Epithelial cell of esophagus (primary cell): ENCODE measurements around the gene BLVRB.

Experiments used
- DNase-seq: peaks from one replicate; pipeline ENCODE4 v3.0.0; 2010; ENCODE audit warnings: low read depth
- H3K4me3 ChIP-seq: 2 replicates; pipeline ENCODE4 v1.5.1; 2011; ENCODE audit warnings: mild to moderate bottlenecking, low read length, control low read depth
- CTCF ChIP-seq: IDR thresholded peaks from 2 replicates; pipeline ENCODE4 v1.5.1; 2011; ENCODE audit warnings: low read depth, mild to moderate bottlenecking, low read length, control low read depth, inconsistent platforms; ENCODE audit not compliant: insufficient read depth; ENCODE audit errors: missing control alignments

The BLVRB gene

DNA sequence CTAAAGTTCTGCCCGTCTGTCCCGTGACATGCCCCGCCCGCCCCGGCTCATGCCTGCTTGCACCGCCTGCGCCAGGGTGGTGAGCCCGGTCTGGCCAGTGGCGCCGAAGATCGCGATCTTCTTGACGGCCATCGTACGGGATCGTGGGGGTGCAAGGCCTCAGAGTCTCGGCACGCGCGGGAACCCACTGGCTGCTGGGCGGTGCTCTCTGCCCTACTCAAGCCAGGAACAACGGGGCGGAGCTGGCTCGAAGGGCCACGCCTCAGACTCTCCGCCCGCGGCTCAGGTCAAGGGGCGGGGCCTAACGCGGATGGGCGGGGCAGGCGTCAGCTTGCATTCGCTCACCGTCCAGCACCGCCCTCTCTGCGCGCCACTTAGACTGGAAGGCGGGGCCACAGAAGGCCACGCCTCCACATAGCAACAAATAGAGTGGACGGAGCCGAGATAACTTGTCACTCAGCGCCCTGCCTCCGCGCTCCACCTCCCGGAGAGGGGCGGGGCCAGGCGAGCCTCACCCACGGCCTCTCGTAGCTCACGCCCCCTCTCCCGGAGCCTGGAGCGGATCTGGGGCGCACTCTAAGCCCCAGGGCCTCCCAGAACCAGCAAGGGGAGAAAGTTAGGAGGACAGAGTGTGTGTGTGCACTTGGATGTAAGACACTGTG, at the start of gene BLVRB:
Gene BLVRB (minus strand): TSS at position 189 of the 662 bp plus-strand sequence. CDS start 57 bp downstream, at position 132.
- peak; percentile 99 for DNase-seq
- TF ChIP-seq CTCF, result no peak

DNA sequence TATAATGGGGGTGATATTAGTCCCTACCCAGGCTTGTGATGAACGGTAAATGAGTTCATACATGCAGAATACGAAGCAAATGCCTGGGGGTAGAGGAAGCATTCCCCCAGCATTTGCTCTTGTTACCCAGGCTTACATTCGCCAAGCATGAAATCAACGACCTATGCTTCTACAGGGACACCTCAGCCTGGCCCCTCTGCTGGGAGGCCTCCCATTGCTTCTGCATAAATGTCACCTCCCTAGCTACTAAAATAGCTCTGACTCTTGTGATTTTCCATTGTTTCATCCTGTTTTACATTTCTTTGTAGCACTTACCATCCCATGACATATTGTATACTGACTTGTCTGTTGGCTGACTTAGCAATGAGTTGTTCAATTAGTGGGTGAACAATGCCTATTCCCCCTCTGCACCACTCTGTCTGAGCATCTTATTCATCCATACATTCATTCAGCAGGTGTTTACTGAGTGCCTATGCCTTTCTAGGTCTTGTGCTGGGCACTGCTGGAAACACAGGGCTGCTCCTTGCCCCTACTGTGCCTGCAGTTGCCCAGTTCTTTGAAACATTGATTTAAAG, 48.3 kb upstream of the BLVRB start:
- DNase-seq, result no peak
- H3K4me3 ChIP-seq, result no peak overlapping the region
- no peak for TF ChIP-seq CTCF

More for the DNA sequence above, at the start of gene BLVRB:
- peak within 1 kb of the TSS; percentile 83 for H3K4me3 ChIP-seq

DNA sequence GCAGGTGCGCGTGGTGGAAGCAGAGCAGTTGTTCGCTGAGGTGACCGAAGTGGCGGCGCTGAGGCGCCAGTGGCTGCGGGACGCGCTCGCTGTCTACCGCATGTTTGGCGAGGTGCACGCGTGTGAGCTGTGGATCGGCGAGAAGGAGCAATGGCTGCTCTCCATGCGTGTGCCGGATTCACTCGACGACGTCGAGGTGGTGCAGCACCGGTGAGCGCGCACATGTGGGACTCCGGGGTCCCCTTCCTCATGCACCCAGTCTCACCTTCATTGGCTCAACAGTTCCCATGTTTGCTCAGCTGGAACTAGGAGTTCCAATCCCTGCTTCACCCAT, 47.8 kb upstream of the BLVRB start:
- no peak for DNase-seq
- no peak for TF ChIP-seq CTCF
- H3K4me3 ChIP-seq, result no peak overlapping the region

- TF ChIP-seq CTCF, result no peak
- no peak overlapping the region for H3K4me3 ChIP-seq
- DNase-seq, result peak; percentile 27
Measured at GRCh38 chr19:40512473-40513344, 47.2 kb upstream of the BLVRB start.

GRCh38 chr19:40512110-40512472, 46.5 kb upstream of the BLVRB start:
- no peak for DNase-seq
- no peak for TF ChIP-seq CTCF
- no peak overlapping the region for H3K4me3 ChIP-seq

- no peak overlapping the region for H3K4me3 ChIP-seq
- TF ChIP-seq CTCF, result no peak
- no peak for DNase-seq
Measured at GRCh38 chr19:40511487-40511886, 45.9 kb upstream of the BLVRB start.
